Fibroblast of mammary gland (primary cell): ENCODE data around the gene KCNJ6.

Experiments
- DNase-seq: peaks from one replicate; pipeline ENCODE4 v3.0.0-alpha.2; 2010; ENCODE audit warnings: low read depth
- H3K4me3 ChIP-seq: 2 replicates; pipeline ENCODE4 v1.5.1; 2011; ENCODE audit warnings: low read depth, mild to moderate bottlenecking, low read length, moderate library complexity; ENCODE audit not compliant: control insufficient read depth
- CTCF ChIP-seq: conservative IDR thresholded peaks from 2 replicates; pipeline ENCODE4 v1.5.1; 2011; ENCODE audit warnings: low read depth, low read length, inconsistent platforms; ENCODE audit not compliant: control insufficient read depth, insufficient read depth

Gene KCNJ6

GRCh38 chr21:37940691-37941090 lies 24.4 kb upstream of the KCNJ6 start:
- no peak for TF ChIP-seq CTCF
- DNase-seq = no peak
- no peak overlapping the region for H3K4me3 ChIP-seq

- TF ChIP-seq CTCF = no peak
- no peak for DNase-seq
- no peak overlapping the region for H3K4me3 ChIP-seq
Observed at GRCh38 chr21:37939838-37940237, 23.6 kb upstream of the KCNJ6 start.

- no peak for DNase-seq
- TF ChIP-seq CTCF = no peak
- H3K4me3 ChIP-seq = no peak overlapping the region
Observed at GRCh38 chr21:37939251-37939650, 23.0 kb upstream of the KCNJ6 start.

GRCh38 chr21:37937668-37938067 lies 21.4 kb upstream of the KCNJ6 start:
- no peak for TF ChIP-seq CTCF
- DNase-seq = no peak
- H3K4me3 ChIP-seq = no peak overlapping the region

GRCh38 chr21:37936010-37936785 lies 19.9 kb upstream of the KCNJ6 start:
- DNase-seq = no peak
- H3K4me3 ChIP-seq = no peak overlapping the region
- no peak for TF ChIP-seq CTCF

- no peak overlapping the region for H3K4me3 ChIP-seq
- no peak for TF ChIP-seq CTCF
- DNase-seq = no peak
Observed at GRCh38 chr21:37932936-37933335, 16.7 kb upstream of the KCNJ6 start.

- no peak overlapping the region for H3K4me3 ChIP-seq
- TF ChIP-seq CTCF = no peak
- DNase-seq = no peak
Observed at GRCh38 chr21:37927711-37928110, 11.5 kb upstream of the KCNJ6 start.
